Measurements from ENCODE around the gene ZNRD2.

DNA sequence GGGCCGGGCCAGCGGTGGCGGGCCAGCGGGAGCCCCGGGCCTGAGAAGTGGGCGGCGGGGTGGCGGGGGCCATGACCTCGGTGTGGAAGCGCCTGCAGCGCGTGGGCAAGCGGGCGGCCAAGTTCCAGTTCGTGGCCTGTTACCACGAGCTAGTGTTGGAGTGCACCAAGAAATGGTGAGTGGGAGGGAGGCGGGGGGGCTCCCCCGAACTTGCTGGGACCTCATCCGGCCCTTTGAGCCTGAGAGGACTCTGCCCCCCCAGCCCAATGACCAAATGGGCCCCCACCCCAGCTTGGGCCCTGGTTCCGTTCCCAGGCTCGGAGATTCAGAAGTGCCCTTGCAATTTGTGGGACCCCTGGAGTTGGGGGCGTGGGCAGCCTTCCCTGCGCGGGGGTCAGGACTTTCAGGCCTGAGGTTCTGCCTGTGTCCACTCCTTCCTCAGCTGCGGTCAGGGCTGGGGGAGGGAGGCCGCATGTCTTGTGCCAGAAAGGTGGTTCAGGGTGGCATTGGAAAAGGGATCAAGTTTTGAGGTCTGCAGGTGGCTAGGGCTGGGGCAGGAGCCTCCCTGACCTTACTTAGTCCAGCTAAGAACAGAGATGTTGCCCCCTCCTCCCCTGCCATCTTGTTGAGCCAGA lies 6.1 kb downstream of the ZNRD2 start:
- TF ChIP-seq, protein P1, sequence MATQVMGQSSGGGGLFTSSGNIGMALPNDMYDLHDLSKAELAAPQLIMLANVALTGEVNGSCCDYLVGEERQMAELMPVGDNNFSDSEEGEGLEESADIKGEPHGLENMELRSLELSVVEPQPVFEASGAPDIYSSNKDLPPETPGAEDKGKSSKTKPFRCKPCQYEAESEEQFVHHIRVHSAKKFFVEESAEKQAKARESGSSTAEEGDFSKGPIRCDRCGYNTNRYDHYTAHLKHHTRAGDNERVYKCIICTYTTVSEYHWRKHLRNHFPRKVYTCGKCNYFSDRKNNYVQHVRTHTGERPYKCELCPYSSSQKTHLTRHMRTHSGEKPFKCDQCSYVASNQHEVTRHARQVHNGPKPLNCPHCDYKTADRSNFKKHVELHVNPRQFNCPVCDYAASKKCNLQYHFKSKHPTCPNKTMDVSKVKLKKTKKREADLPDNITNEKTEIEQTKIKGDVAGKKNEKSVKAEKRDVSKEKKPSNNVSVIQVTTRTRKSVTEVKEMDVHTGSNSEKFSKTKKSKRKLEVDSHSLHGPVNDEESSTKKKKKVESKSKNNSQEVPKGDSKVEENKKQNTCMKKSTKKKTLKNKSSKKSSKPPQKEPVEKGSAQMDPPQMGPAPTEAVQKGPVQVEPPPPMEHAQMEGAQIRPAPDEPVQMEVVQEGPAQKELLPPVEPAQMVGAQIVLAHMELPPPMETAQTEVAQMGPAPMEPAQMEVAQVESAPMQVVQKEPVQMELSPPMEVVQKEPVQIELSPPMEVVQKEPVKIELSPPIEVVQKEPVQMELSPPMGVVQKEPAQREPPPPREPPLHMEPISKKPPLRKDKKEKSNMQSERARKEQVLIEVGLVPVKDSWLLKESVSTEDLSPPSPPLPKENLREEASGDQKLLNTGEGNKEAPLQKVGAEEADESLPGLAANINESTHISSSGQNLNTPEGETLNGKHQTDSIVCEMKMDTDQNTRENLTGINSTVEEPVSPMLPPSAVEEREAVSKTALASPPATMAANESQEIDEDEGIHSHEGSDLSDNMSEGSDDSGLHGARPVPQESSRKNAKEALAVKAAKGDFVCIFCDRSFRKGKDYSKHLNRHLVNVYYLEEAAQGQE (tag by site-specific recombination; IDR thresholded peaks at IDR 0.05) = no peak
- TF ChIP-seq KLF9 (tag by site-specific recombination; IDR thresholded peaks at IDR 0.05; ENCODE audit: low read depth) = no peak
- TF ChIP-seq, protein P2, sequence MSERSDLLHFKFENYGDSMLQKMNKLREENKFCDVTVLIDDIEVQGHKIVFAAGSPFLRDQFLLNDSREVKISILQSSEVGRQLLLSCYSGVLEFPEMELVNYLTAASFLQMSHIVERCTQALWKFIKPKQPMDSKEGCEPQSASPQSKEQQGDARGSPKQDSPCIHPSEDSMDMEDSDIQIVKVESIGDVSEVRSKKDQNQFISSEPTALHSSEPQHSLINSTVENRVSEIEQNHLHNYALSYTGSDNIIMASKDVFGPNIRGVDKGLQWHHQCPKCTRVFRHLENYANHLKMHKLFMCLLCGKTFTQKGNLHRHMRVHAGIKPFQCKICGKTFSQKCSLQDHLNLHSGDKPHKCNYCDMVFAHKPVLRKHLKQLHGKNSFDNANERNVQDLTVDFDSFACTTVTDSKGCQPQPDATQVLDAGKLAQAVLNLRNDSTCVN (tag by site-specific recombination; optimal IDR thresholded peaks at IDR 0.05) = no peak
